Tibial nerve (tissue), 4 donors: ENCODE measurements around the gene GPX6.

Source experiments
- CTCF ChIP-seq, 5 experiments: fragments of 200-600 bp in 3 of 5; fragments of 450-650 bp in 2 of 5; sonication (generic) in 3 of 5; IDR thresholded peaks; one replicate each; pipeline ENCODE4 v1.5.1; 2016 to 2019; ENCODE audit warnings: antibody characterized with exemption in 5 of 5, mild to moderate bottlenecking in 3 of 5, moderate library complexity in 2 of 5
- EP300 ChIP-seq, 2 donors: sonication (generic); formaldehyde crosslinking; IDR thresholded peaks; one replicate each; pipeline ENCODE4 v1.6.1; 2017; ENCODE audit warnings: antibody characterized with exemption in 2 of 2, mild to moderate bottlenecking in 1 of 2
- POLR2A ChIP-seq, 2 donors: fragments of 450-650 bp; IDR thresholded peaks; one replicate each; pipeline ENCODE4 v1.6.1; 2017; ENCODE audit warnings: antibody characterized with exemption in 2 of 2, mild to moderate bottlenecking in 2 of 2, moderate library complexity in 2 of 2

- no peak for TF ChIP-seq CTCF (IDR thresholded peaks at IDR 0.05)
- no peak for TF ChIP-seq POLR2A (IDR thresholded peaks at IDR 0.05)
- TF ChIP-seq EP300 (IDR thresholded peaks at IDR 0.05) = no peak
These were observed 26.4 kb upstream of the GPX6 start for GRCh38 chr6:28541996-28542395.
